ENCODE measurements around the gene CCDC9B. TPM values are rescaled to one million over a fixed set of nuclear protein-coding genes. Genes with fewer than 3 reads are reported as not detected.

CCDC9B gene
- total RNA-seq, 1 donor from 2014 or later = not detected

DNA sequence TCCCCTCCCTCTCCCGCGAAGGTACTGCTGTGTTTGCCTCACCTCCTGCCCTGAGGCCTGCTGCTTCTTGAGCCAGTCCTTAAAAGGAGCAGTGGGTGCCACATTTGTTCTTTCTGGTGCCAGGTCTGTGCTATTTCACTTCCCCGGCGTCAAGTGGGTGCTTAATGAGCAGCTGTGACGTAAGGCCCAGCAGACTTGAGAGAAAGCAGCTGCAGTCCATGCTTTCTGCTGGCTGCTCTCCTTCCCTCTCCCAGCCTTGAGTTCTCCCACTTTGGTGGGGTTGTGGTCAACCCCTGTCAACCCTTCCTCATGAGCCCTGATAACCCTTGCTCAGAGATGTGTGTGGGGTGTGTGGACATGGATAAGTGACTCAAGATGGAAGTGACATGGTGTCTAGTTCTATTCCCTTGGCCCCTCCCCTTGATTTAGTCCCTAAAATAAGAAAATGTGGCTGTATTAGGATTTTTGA lies 10.3 kb downstream of the CCDC9B start:
- H2AFZ ChIP-seq (replicated peaks) = no peak overlapping the region
- H3K27ac Mint-ChIP-seq = no peak overlapping the region

GRCh38 chr15:40329804-40330203 lies 10.9 kb downstream of the CCDC9B start:
- Mint-ChIP-seq H3K4me3 (no peak overlapping the region), H3K27me3 (ENCODE audit: insufficient read depth, low read depth) (peaks cover 5% of the 10 kb centered on the region), H3K36me3 (peaks cover 7% of the 10 kb centered on the region), H3K9me3 (no peaks in the 10 kb centered on the region), H3K4me1 (peaks cover 67% of the 10 kb centered on the region), H3K27ac (no peak overlapping the region)
- Histone ChIP-seq H3K4me2 (no peak overlapping the region), H3K9me3 (ENCODE audit: low read depth) (no peaks in the 10 kb centered on the region), H3K4me1 (peaks cover 38% of the 10 kb centered on the region), H3K4me3 (no peak overlapping the region), H4K20me1 (ENCODE audit: low read depth) (peaks cover 38% of the 10 kb centered on the region), H2AFZ (replicated peaks) (no peak overlapping the region), H3K79me2 (ENCODE audit: low read depth) (no peaks in the 10 kb centered on the region), H3K27me3 (peaks cover 47% of the 10 kb centered on the region), H3K27ac (no peak overlapping the region), H3K9ac (no peak overlapping the region), H3F3A (ENCODE audit: low read depth) (peaks cover 37% of the 10 kb centered on the region), H3K36me3 (no peaks in the 10 kb centered on the region)
- no peak for DNase-seq (ENCODE audit: low spot score)
- TF ChIP-seq EZH2 (IDR thresholded peaks at IDR 0.05) = no peak
- TF ChIP-seq, protein P1, sequence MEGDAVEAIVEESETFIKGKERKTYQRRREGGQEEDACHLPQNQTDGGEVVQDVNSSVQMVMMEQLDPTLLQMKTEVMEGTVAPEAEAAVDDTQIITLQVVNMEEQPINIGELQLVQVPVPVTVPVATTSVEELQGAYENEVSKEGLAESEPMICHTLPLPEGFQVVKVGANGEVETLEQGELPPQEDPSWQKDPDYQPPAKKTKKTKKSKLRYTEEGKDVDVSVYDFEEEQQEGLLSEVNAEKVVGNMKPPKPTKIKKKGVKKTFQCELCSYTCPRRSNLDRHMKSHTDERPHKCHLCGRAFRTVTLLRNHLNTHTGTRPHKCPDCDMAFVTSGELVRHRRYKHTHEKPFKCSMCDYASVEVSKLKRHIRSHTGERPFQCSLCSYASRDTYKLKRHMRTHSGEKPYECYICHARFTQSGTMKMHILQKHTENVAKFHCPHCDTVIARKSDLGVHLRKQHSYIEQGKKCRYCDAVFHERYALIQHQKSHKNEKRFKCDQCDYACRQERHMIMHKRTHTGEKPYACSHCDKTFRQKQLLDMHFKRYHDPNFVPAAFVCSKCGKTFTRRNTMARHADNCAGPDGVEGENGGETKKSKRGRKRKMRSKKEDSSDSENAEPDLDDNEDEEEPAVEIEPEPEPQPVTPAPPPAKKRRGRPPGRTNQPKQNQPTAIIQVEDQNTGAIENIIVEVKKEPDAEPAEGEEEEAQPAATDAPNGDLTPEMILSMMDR (IDR thresholded peaks at IDR 0.05) = no peak
- TF ChIP-seq EZH2phosphoT487 (IDR thresholded peaks at IDR 0.05) = no peak

More for the DNA sequence above, 10.3 kb downstream of the CCDC9B start:
- Histone ChIP-seq H3K79me2 (ENCODE audit: low read depth) (no peaks in the 10 kb centered on the region), H4K20me1 (ENCODE audit: low read depth) (peaks cover 33% of the 10 kb centered on the region), H3K36me3 (no peaks in the 10 kb centered on the region), H3F3A (ENCODE audit: low read depth) (peaks cover 31% of the 10 kb centered on the region), H3K4me1 (peaks cover 32% of the 10 kb centered on the region), H3K9me3 (ENCODE audit: low read depth) (no peaks in the 10 kb centered on the region), H3K9ac (no peak overlapping the region), H3K27me3 (peaks cover 44% of the 10 kb centered on the region), H3K27ac (no peak overlapping the region), H3K4me3 (no peak overlapping the region), H3K4me2 (no peak overlapping the region)
- H3K9me3 Mint-ChIP-seq = no peaks in the 10 kb centered on the region
- peaks cover 2% of the 10 kb centered on the region for H3K27me3 Mint-ChIP-seq (ENCODE audit: insufficient read depth, low read depth)
- no peak for DNase-seq (ENCODE audit: low spot score)
- no peak overlapping the region for H3K4me3 Mint-ChIP-seq
- peaks cover 61% of the 10 kb centered on the region for H3K4me1 Mint-ChIP-seq
- TF ChIP-seq EZH2phosphoT487 (IDR thresholded peaks at IDR 0.05) = no peak
- TF ChIP-seq EZH2 (IDR thresholded peaks at IDR 0.05) = no peak
- peaks cover 2% of the 10 kb centered on the region for H3K36me3 Mint-ChIP-seq

- Mint-ChIP-seq H3K36me3 (peaks cover 7% of the 10 kb centered on the region), H3K4me1 (peaks cover 62% of the 10 kb centered on the region), H3K27me3 (ENCODE audit: insufficient read depth, low read depth) (peaks cover 7% of the 10 kb centered on the region), H3K27ac (no peak overlapping the region), H3K9me3 (no peaks in the 10 kb centered on the region), H3K4me3 (peak overlapping the region; percentile 27)
- H3K4me1 ChIP-seq = peaks cover 43% of the 10 kb centered on the region
- no peak for TF ChIP-seq EZH2 (IDR thresholded peaks at IDR 0.05)
- TF ChIP-seq, protein P1 (IDR thresholded peaks at IDR 0.05) = no peak
- no peak for TF ChIP-seq EZH2phosphoT487 (IDR thresholded peaks at IDR 0.05)
- peaks cover 57% of the 10 kb centered on the region for H3K27me3 ChIP-seq
- H4K20me1 ChIP-seq (ENCODE audit: low read depth) = peaks cover 41% of the 10 kb centered on the region
- peak overlapping the region; percentile 68 for H3K4me2 ChIP-seq
- H3K36me3 ChIP-seq = no peaks in the 10 kb centered on the region
- H3F3A ChIP-seq (ENCODE audit: low read depth) = peaks cover 38% of the 10 kb centered on the region
- H3K27ac ChIP-seq = no peak overlapping the region
- DNase-seq (ENCODE audit: low spot score) = no peak
- no peaks in the 10 kb centered on the region for H3K79me2 ChIP-seq (ENCODE audit: low read depth)
- no peaks in the 10 kb centered on the region for H3K9me3 ChIP-seq (ENCODE audit: low read depth)
- no peak overlapping the region for H2AFZ ChIP-seq (replicated peaks)
- no peak overlapping the region for H3K9ac ChIP-seq
- no peak overlapping the region for H3K4me3 ChIP-seq
Measured at GRCh38 chr15:40328751-40329150, 12.0 kb downstream of the CCDC9B start.

- H3K4me1 ChIP-seq = peaks cover 43% of the 10 kb centered on the region
Measured at GRCh38 chr15:40328176-40328575, 12.6 kb downstream of the CCDC9B start.

More at GRCh38 chr15:40328176-40328575, 12.6 kb downstream of the CCDC9B start:
- Histone ChIP-seq H2AFZ (replicated peaks) (no peak overlapping the region), H3K9ac (no peak overlapping the region), H3K79me2 (ENCODE audit: low read depth) (no peaks in the 10 kb centered on the region), H3K36me3 (no peaks in the 10 kb centered on the region), H4K20me1 (ENCODE audit: low read depth) (peaks cover 41% of the 10 kb centered on the region), H3F3A (ENCODE audit: low read depth) (peaks cover 38% of the 10 kb centered on the region), H3K4me2 (peak overlapping the region; percentile 68), H3K4me3 (no peak overlapping the region), H3K9me3 (ENCODE audit: low read depth) (no peaks in the 10 kb centered on the region), H3K27me3 (peaks cover 57% of the 10 kb centered on the region), H3K27ac (no peak overlapping the region)
- Mint-ChIP-seq H3K36me3 (peaks cover 7% of the 10 kb centered on the region), H3K9me3 (no peaks in the 10 kb centered on the region), H3K4me3 (peak overlapping the region; percentile 35), H3K27me3 (ENCODE audit: insufficient read depth, low read depth) (peaks cover 7% of the 10 kb centered on the region), H3K27ac (no peak overlapping the region), H3K4me1 (peaks cover 60% of the 10 kb centered on the region)
- no peak for DNase-seq (ENCODE audit: low spot score)
- TF ChIP-seq, protein P1 (IDR thresholded peaks at IDR 0.05) = no peak
- TF ChIP-seq EZH2 (IDR thresholded peaks at IDR 0.05) = no peak
- TF ChIP-seq EZH2phosphoT487 (IDR thresholded peaks at IDR 0.05) = no peak
